Hepatocyte (in vitro differentiated cells): ENCODE measurements around the gene RPS5. TPM values are rescaled to one million over a fixed set of nuclear protein-coding genes. Genes with fewer than 3 reads are reported as not detected.

Experiments used
- DNase-seq: peaks from one replicate; pipeline ENCODE4 v3.0.0-alpha.2; 2016; ENCODE audit warnings: low spot score
- H2AFZ ChIP-seq: fragments of 200-600 bp; sonication (generic); 2 replicates; pipeline ENCODE4 v1.6.0; 2016; ENCODE audit warnings: antibody characterized with exemption, mild to moderate bottlenecking
- H3K27ac ChIP-seq: fragments of 200-600 bp; sonication (generic); 2 replicates; pipeline ENCODE4 v1.5.1; 2016; ENCODE audit warnings: mild to moderate bottlenecking
- H3K27me3 ChIP-seq: fragments of 200-600 bp; sonication (generic); 2 replicates; pipeline ENCODE4 v1.6.1; 2016
- H3K36me3 ChIP-seq: fragments of 200-600 bp; sonication (generic); replicated peaks from 2 replicates; pipeline ENCODE4 v1.5.1; 2016; ENCODE audit warnings: low read depth; ENCODE audit not compliant: insufficient read depth
- H3K4me1 ChIP-seq: fragments of 200-600 bp; sonication (generic); 2 replicates; pipeline ENCODE4 v1.5.1; 2016; ENCODE audit warnings: mild to moderate bottlenecking, moderate library complexity; ENCODE audit not compliant: insufficient read depth
- H3K4me2 ChIP-seq: fragments of 200-600 bp; sonication (generic); 2 replicates; pipeline ENCODE4 v1.6.0; 2016
- H3K4me3 ChIP-seq: fragments of 200-600 bp; sonication (generic); 2 replicates; pipeline ENCODE4 v1.5.1; 2016; ENCODE audit warnings: mild to moderate bottlenecking
- H3K79me2 ChIP-seq: fragments of 200-600 bp; sonication (generic); 2 replicates; pipeline ENCODE4 v1.6.0; 2017; ENCODE audit warnings: mild to moderate bottlenecking
- H3K9me2 ChIP-seq: fragments of 200-600 bp; sonication (generic); replicated peaks from 2 replicates; pipeline ENCODE4 v1.6.0; 2017; ENCODE audit warnings: mild to moderate bottlenecking; ENCODE audit not compliant: insufficient read depth
- H3K9me3 ChIP-seq: fragments of 200-600 bp; sonication (generic); 2 replicates; pipeline ENCODE4 v1.5.1; 2016; ENCODE audit warnings: low read depth, mild to moderate bottlenecking
- H4K20me1 ChIP-seq: fragments of 200-600 bp; sonication (generic); 2 replicates; pipeline ENCODE4 v1.6.0; 2016; ENCODE audit warnings: mild to moderate bottlenecking; ENCODE audit not compliant: insufficient read depth, poor library complexity, severe bottlenecking
- EZH2 ChIP-seq: fragments of 200-600 bp; sonication (generic); IDR thresholded peaks from 2 replicates; pipeline ENCODE4 v1.6.1; 2016; ENCODE audit warnings: antibody characterized with exemption, mild to moderate bottlenecking, borderline replicate concordance
- EZH2phosphoT487 ChIP-seq: fragments of 200-600 bp; sonication (generic); IDR thresholded peaks from one replicate; pipeline ENCODE4 v1.6.1; 2018; ENCODE audit warnings: antibody characterized with exemption, mild to moderate bottlenecking, low read depth, moderate library complexity; ENCODE audit not compliant: unreplicated experiment, severe bottlenecking
- WGBS: methylation state at CpG from one replicate; pipeline ENCODE4 v1.1.6; 2016; ENCODE audit warnings: low lambda C conversion rate; ENCODE audit errors: missing lambda C conversion rate; 5-methylcytosine and 5-hydroxymethylcytosine counted together
- polyA plus RNA-seq: library from polyadenylated mRNA; unstranded; fragments of >200 nt; fragmentation: Nextera tagmentation; extraction: Ambion mirVana; gene quantifications from 2 replicates; pipeline ENCODE4 v1.2.1, GENCODE V29; 2016
- total RNA-seq: library from RNA; depleted of rRNA; stranded (reverse); fragments of >200 nt; gene quantifications from 2 replicates; pipeline ENCODE4 v1.2.3, GENCODE V29; 2014
- TF ChIP-seq, protein P1 (sequence below): fragments of 200-600 bp; sonication (generic); IDR thresholded peaks from 2 replicates; pipeline ENCODE4 v1.5.1; 2016; ENCODE audit warnings: antibody characterized with exemption, mild to moderate bottlenecking; ENCODE audit not compliant: poor library complexity

The RPS5 gene
- total and polyA plus RNA-seq, 2 experiments from 2014 or later: 565 to 1,644 TPM

GRCh38 chr19:58367698-58368454, 19.2 kb upstream of the RPS5 start:
- WGBS: over 99% methylated on average over 78 of the region's 106 CpGs
- Histone ChIP-seq H3K9me2 (no peaks in the 10 kb centered on the region), H2AFZ (no peak overlapping the region), H3K4me1 (no peaks in the 10 kb centered on the region), H3K36me3 (no peaks in the 10 kb centered on the region), H3K27ac (no peak overlapping the region), H3K4me2 (no peak overlapping the region), H3K79me2 (no peaks in the 10 kb centered on the region), H3K9me3 (no peaks in the 10 kb centered on the region), H3K27me3 (no peaks in the 10 kb centered on the region), H3K4me3 (no peak overlapping the region), H4K20me1 (no peaks in the 10 kb centered on the region)
- no peak for DNase-seq
- TF ChIP-seq EZH2phosphoT487 (no peak), EZH2 (no peak)
- TF ChIP-seq, protein P1, sequence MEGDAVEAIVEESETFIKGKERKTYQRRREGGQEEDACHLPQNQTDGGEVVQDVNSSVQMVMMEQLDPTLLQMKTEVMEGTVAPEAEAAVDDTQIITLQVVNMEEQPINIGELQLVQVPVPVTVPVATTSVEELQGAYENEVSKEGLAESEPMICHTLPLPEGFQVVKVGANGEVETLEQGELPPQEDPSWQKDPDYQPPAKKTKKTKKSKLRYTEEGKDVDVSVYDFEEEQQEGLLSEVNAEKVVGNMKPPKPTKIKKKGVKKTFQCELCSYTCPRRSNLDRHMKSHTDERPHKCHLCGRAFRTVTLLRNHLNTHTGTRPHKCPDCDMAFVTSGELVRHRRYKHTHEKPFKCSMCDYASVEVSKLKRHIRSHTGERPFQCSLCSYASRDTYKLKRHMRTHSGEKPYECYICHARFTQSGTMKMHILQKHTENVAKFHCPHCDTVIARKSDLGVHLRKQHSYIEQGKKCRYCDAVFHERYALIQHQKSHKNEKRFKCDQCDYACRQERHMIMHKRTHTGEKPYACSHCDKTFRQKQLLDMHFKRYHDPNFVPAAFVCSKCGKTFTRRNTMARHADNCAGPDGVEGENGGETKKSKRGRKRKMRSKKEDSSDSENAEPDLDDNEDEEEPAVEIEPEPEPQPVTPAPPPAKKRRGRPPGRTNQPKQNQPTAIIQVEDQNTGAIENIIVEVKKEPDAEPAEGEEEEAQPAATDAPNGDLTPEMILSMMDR: no peak

DNA sequence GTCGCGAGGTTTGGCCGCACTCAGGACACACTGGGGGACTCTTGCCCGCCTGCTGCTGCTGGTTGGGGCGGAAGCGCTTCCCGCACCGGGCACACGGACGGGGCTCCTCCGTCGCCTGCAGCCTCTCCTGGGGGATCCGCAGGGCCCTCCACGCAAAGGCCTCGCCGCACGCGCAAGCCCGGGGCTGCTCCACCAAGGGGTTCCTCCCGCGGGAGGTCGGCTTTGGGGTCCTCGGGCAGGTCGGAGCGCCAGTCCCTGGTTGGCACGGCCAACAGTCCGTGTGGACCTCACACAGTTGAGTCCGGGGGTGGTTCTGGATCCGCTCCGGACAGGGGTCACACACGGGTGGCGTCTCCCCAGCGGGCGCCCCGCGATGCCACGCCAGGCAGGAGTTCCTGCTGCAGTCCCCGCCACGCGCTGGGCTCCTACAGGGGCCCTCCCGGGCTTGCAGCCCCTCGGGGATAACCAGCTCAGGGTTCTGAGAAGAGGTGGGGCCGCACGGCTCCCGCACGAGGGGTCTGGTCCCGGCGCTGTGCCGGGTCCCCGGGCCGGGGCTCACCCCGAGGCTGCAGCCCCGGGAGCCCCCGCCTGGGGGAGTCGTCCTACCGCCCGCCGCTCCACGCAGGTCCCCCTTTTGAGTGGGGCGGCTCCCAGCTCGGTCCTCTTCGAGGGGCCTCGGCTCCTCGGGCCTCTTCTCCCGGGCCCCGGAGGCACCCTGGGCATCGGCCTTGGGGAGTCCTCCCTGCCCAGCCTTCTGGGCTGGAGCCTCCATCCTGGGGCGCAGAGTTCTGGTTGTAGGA, 18.3 kb upstream of the RPS5 start:
- Histone ChIP-seq H3K36me3 (no peaks in the 10 kb centered on the region), H2AFZ (no peak overlapping the region), H3K27me3 (no peaks in the 10 kb centered on the region), H3K4me3 (no peak overlapping the region), H3K9me2 (no peaks in the 10 kb centered on the region), H3K79me2 (no peaks in the 10 kb centered on the region), H3K4me2 (no peak overlapping the region), H3K4me1 (no peaks in the 10 kb centered on the region), H3K9me3 (no peaks in the 10 kb centered on the region), H3K27ac (no peak overlapping the region), H4K20me1 (no peaks in the 10 kb centered on the region)
- no peak for DNase-seq
- WGBS: 97% methylated on average over 47 of the region's 68 CpGs
- TF ChIP-seq EZH2: no peak
- no peak for TF ChIP-seq EZH2phosphoT487
- TF ChIP-seq, protein P1: no peak

GRCh38 chr19:58372311-58373133, 14.5 kb upstream of the RPS5 start:
- no peak overlapping the region for H3K4me2 ChIP-seq
- no peak overlapping the region for H2AFZ ChIP-seq
- H3K4me1 ChIP-seq: no peaks in the 10 kb centered on the region
- H3K4me3 ChIP-seq: no peak overlapping the region
- no peak overlapping the region for H3K27ac ChIP-seq
- no peaks in the 10 kb centered on the region for H3K9me2 ChIP-seq
- H3K36me3 ChIP-seq: no peaks in the 10 kb centered on the region
- H3K27me3 ChIP-seq: no peaks in the 10 kb centered on the region
- no peak for DNase-seq
- H3K79me2 ChIP-seq: no peaks in the 10 kb centered on the region
- no peak for TF ChIP-seq EZH2
- TF ChIP-seq EZH2phosphoT487: no peak
- TF ChIP-seq, protein P1: no peak
- no peaks in the 10 kb centered on the region for H4K20me1 ChIP-seq
- H3K9me3 ChIP-seq: no peaks in the 10 kb centered on the region
- 76% methylated on average over 15 of the region's 15 CpGs for WGBS
